K562 (cell line): Measurements from ENCODE around the gene CYP2E1. TPM values are rescaled to one million over a fixed set of nuclear protein-coding genes. Genes with fewer than 3 reads are reported as not detected.

Experiments
- CREM ChIP-seq: IDR thresholded peaks from 2 replicates; pipeline ENCODE4 v1.6.1; 2014; ENCODE audit warnings: antibody characterized with exemption, low read depth
- FOS ChIP-seq: IDR thresholded peaks from 3 replicates; pipeline ENCODE4 v1.6.1; 2011; ENCODE audit not compliant: insufficient read length; ENCODE audit errors: extremely low read depth
- HNRNPK ChIP-seq: fragments of 200-400 bp; formaldehyde crosslinking; IDR thresholded peaks from one replicate; pipeline ENCODE4 v1.6.1; 2018; ENCODE audit warnings: mild to moderate bottlenecking, low read depth, low read length; ENCODE audit not compliant: poor library complexity, severe bottlenecking
- IRF9 ChIP-seq: fragments of 450-650 bp; IDR thresholded peaks from 2 replicates; pipeline ENCODE4 v1.6.1; 2016; ENCODE audit warnings: missing biosample characterization, missing genetic modification characterization
- KDM2B ChIP-seq: fragments of 250-450 bp; sonication (Bioruptor Pico); IDR thresholded peaks from 2 replicates; pipeline ENCODE4 v1.8.0; 2021; ENCODE audit warnings: mild to moderate bottlenecking, moderate library complexity
- MTA3 ChIP-seq: fragments of 450-650 bp; formaldehyde crosslinking; IDR thresholded peaks from 2 replicates; pipeline ENCODE4 v1.6.1; 2017; ENCODE audit warnings: mild to moderate bottlenecking, borderline replicate concordance
- PHTF2 ChIP-seq: fragments of 250-450 bp; sonication (Bioruptor Pico); IDR thresholded peaks from 2 replicates; pipeline ENCODE4 v1.5.0; 2021; ENCODE audit warnings: mild to moderate bottlenecking
- PML ChIP-seq: IDR thresholded peaks from 2 replicates; pipeline ENCODE4 v1.6.1; 2012; ENCODE audit warnings: low read length, inconsistent platforms
- POLR2G ChIP-seq: fragments of 200-400 bp; formaldehyde crosslinking; IDR thresholded peaks from 2 replicates; pipeline ENCODE4 v1.6.1; 2017; ENCODE audit warnings: low read depth, mild to moderate bottlenecking, antibody characterized with exemption, low read length, moderate library complexity
- SIN3B ChIP-seq: fragments of 450-650 bp; IDR thresholded peaks from 2 replicates; pipeline ENCODE4 v1.6.1; 2017; ENCODE audit warnings: low read depth, mild to moderate bottlenecking, moderate library complexity
- TAF15 ChIP-seq: fragments of 200-400 bp; formaldehyde crosslinking; IDR thresholded peaks from 2 replicates; pipeline ENCODE4 v1.6.1; 2017; ENCODE audit warnings: mild to moderate bottlenecking, low read depth, low read length, moderate library complexity
- XRCC4 ChIP-seq: IDR thresholded peaks from one replicate; pipeline ENCODE4 v1.6.1; 2011; ENCODE audit not compliant: insufficient read depth, insufficient read length; ENCODE audit errors: extremely low read depth
- ZBTB33 ChIP-seq: sonication (generic); formaldehyde crosslinking; IDR thresholded peaks from 2 replicates; pipeline ENCODE4 v1.8.1; 2023; ENCODE audit warnings: mild to moderate bottlenecking, missing genetic modification reagents
- ZFP1 ChIP-seq: fragments of 450-650 bp; formaldehyde crosslinking; IDR thresholded peaks from 2 replicates; pipeline ENCODE4 v1.4.0; 2020; ENCODE audit warnings: mild to moderate bottlenecking, mixed read lengths
- ZFP30 ChIP-seq: fragments of 250-450 bp; sonication (Bioruptor Pico); IDR thresholded peaks from 2 replicates; pipeline ENCODE4 v1.8.0; 2022; ENCODE audit warnings: moderate library complexity, mild to moderate bottlenecking, inconsistent platforms, borderline replicate concordance
- ZNF23 ChIP-seq: fragments of 250-450 bp; sonication (Bioruptor Pico); IDR thresholded peaks from 2 replicates; pipeline ENCODE4 v1.4.0; 2020; ENCODE audit warnings: mild to moderate bottlenecking
- ZNF41 ChIP-seq: fragments of 250-450 bp; sonication (Bioruptor Pico); conservative IDR thresholded peaks from 2 replicates; pipeline ENCODE4 v1.4.0; 2020; ENCODE audit warnings: mild to moderate bottlenecking
- ZNF551 ChIP-seq: fragments of 250-450 bp; sonication (Bioruptor Pico); IDR thresholded peaks from 2 replicates; pipeline ENCODE4 v1.5.0; 2021; ENCODE audit warnings: mild to moderate bottlenecking, moderate library complexity
- ZNF655 ChIP-seq: fragments of 250-450 bp; sonication (Bioruptor Pico); IDR thresholded peaks from 2 replicates; pipeline ENCODE4 v1.5.0; 2021
- polyA plus RNA-seq, 8 experiments: library from polyadenylated mRNA; depleted of rRNA in 4 of 8; stranded (reverse) in 5 of 8; unstranded in 3 of 8; fragments of >200 nt; fragmentation: Nextera tagmentation in 2 of 8; fragmentation: Illumina TruSeq in 1 of 8; extraction: Ambion mirVana in 2 of 8; extraction: Trizol in 1 of 8; gene quantifications; 2 replicates each; pipeline versions ENCODE4 v1.2.1 to v1.2.3, GENCODE V29; 2011 to 2014; ENCODE audit warnings: inconsistent platforms in 1 of 8, missing spikeins in 1 of 8
- total RNA-seq, 7 experiments: library from RNA; depleted of rRNA in 6 of 7; stranded (reverse); fragments of >200 nt in 6 of 7; fragmentation: Illumina TruSeq in 2 of 7; extraction: Trizol in 2 of 7; gene quantifications; 2 replicates each; pipeline versions ENCODE4 v1.2.1 to v1.2.3, GENCODE V29; 2011 to 2021; ENCODE audit warnings: low replicate concordance in 1 of 7
- TF ChIP-seq, protein P1 (sequence below), 2 experiments: IDR thresholded peaks; 2 replicates each; pipeline ENCODE4 v1.6.1; 2012; ENCODE audit warnings: improper control_type of control experiment in 2 of 2, low read depth in 2 of 2, low read length in 2 of 2, borderline replicate concordance in 1 of 2

The CYP2E1 gene
- total and polyA plus RNA-seq, 9 of the 15 experiments (the other 6 are each of a cell fraction or from before 2014, with no cell fraction given): 0.07 to 1.6 (median 0.19) TPM; not detected in 2

DNA sequence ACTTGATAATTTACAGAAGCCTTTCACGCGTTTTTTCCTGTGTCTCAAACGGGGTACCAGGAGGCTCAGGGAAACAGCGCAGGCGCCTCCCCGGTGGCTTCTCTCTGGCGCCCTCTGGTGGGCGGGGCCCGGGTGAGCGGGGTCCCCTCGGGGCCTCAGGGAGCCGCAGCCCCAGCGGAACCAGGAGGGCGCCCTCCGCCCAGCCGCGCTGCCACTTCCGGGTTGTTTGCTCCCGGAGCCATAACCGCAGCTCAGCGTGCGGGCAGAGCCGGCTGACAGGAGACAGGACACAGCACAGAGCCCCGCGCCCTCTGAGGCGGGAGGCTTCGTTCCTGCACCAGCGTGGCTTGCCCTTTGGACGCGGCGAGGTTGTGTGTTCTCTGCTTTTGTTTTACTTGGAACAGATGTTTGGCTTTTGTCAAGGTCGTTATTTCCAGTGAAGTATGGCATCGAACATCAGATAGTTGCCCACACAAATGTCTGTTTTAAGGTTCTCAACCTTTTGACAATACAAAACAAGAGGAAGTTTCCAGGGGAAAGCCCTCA lies 6.9 kb upstream of the CYP2E1 start (continued):
- TF ChIP-seq MTA3 (peak; percentile 83; the same call in 1 of the 2 replicates), POLR2G (peak; percentile 84), XRCC4 (no peak), SIN3B (0 out of 2 replicates have a peak, but pooled peaks have one; percentile 20), ZFP30 (CRISPR knock-in tag) (no peak), HNRNPK (no peak), CREM (0 out of 2 replicates have a peak, but pooled peaks have one; percentile 17), ZNF23 (CRISPR knock-in tag) (no peak), ZNF41 (CRISPR knock-in tag) (no peak), PML (no peak), KDM2B (CRISPR knock-in tag) (no peak), ZBTB33 (CRISPR knock-in tag) (peak; percentile 72), ZFP1 (CRISPR knock-in tag) (no peak), IRF9 (no peak), PHTF2 (CRISPR knock-in tag) (no peak), TAF15 (no peak), ZNF551 (CRISPR knock-in tag) (no peak), FOS (no peak), ZNF655 (CRISPR knock-in tag) (no peak)
- TF ChIP-seq, protein P1, sequence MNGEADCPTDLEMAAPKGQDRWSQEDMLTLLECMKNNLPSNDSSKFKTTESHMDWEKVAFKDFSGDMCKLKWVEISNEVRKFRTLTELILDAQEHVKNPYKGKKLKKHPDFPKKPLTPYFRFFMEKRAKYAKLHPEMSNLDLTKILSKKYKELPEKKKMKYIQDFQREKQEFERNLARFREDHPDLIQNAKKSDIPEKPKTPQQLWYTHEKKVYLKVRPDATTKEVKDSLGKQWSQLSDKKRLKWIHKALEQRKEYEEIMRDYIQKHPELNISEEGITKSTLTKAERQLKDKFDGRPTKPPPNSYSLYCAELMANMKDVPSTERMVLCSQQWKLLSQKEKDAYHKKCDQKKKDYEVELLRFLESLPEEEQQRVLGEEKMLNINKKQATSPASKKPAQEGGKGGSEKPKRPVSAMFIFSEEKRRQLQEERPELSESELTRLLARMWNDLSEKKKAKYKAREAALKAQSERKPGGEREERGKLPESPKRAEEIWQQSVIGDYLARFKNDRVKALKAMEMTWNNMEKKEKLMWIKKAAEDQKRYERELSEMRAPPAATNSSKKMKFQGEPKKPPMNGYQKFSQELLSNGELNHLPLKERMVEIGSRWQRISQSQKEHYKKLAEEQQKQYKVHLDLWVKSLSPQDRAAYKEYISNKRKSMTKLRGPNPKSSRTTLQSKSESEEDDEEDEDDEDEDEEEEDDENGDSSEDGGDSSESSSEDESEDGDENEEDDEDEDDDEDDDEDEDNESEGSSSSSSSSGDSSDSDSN (IDR thresholded peaks at IDR 0.05; ENCODE audit: borderline replicate concordance in 1 of 2, low read depth in 2 of 2, low read length in 2 of 2): no peak
